HL-60 (cell line): ENCODE results near the gene IFNAR2.

ENCODE experiments used
- DNase-seq, 2 experiments: peaks; one replicate each; pipeline ENCODE4 v3.0.0-alpha.2; 2010 to 2020; ENCODE audit warnings: low read depth in 1 of 2, low spot score in 1 of 2
- H3K27ac ChIP-seq: fragments of 250-450 bp; sonication (Bioruptor Pico); replicated peaks from 2 replicates; pipeline ENCODE4 v1.5.1; 2020; ENCODE audit warnings: mild to moderate bottlenecking, moderate library complexity
- H3K27me3 ChIP-seq: fragments of 250-450 bp; sonication (Bioruptor Pico); 2 replicates; pipeline ENCODE4 v1.5.1; 2021; ENCODE audit warnings: mild to moderate bottlenecking, moderate library complexity; ENCODE audit not compliant: insufficient read depth, poor library complexity, severe bottlenecking
- H3K4me3 ChIP-seq: replicated peaks from 2 replicates; pipeline ENCODE4 v1.5.1; 2011; ENCODE audit warnings: mild to moderate bottlenecking, control low read depth, low read length; ENCODE audit not compliant: insufficient read depth
- CTCF ChIP-seq: IDR thresholded peaks from one replicate; pipeline ENCODE4 v1.5.1; 2011; ENCODE audit warnings: low read length, control low read depth, inconsistent platforms; ENCODE audit not compliant: insufficient read depth
- GABPA ChIP-seq: IDR thresholded peaks from 2 replicates; pipeline ENCODE4 v1.6.1; 2012; ENCODE audit warnings: low read depth
- POLR2AphosphoS5 ChIP-seq: IDR thresholded peaks from 2 replicates; pipeline ENCODE4 v1.6.1; 2012; ENCODE audit warnings: low read depth
- SPI1 ChIP-seq: IDR thresholded peaks from 2 replicates; pipeline ENCODE4 v1.6.1; 2012; ENCODE audit warnings: low read depth, mild to moderate bottlenecking, borderline replicate concordance
- TF ChIP-seq, protein P1 (sequence below): IDR thresholded peaks from 2 replicates; pipeline ENCODE4 v1.6.1; 2012; ENCODE audit warnings: low read depth; ENCODE audit not compliant: insufficient replicate concordance

Gene IFNAR2

GRCh38 chr21:33229099-33229783 is 497 bp upstream of the IFNAR2 start:
- Histone ChIP-seq H3K27ac (peak overlapping the region; percentile 36; the same call in 1 of the 2 replicates), H3K27me3 (no peaks in the 10 kb centered on the region), H3K4me3 (peak overlapping the region; percentile 41)
- TF ChIP-seq, protein P1, sequence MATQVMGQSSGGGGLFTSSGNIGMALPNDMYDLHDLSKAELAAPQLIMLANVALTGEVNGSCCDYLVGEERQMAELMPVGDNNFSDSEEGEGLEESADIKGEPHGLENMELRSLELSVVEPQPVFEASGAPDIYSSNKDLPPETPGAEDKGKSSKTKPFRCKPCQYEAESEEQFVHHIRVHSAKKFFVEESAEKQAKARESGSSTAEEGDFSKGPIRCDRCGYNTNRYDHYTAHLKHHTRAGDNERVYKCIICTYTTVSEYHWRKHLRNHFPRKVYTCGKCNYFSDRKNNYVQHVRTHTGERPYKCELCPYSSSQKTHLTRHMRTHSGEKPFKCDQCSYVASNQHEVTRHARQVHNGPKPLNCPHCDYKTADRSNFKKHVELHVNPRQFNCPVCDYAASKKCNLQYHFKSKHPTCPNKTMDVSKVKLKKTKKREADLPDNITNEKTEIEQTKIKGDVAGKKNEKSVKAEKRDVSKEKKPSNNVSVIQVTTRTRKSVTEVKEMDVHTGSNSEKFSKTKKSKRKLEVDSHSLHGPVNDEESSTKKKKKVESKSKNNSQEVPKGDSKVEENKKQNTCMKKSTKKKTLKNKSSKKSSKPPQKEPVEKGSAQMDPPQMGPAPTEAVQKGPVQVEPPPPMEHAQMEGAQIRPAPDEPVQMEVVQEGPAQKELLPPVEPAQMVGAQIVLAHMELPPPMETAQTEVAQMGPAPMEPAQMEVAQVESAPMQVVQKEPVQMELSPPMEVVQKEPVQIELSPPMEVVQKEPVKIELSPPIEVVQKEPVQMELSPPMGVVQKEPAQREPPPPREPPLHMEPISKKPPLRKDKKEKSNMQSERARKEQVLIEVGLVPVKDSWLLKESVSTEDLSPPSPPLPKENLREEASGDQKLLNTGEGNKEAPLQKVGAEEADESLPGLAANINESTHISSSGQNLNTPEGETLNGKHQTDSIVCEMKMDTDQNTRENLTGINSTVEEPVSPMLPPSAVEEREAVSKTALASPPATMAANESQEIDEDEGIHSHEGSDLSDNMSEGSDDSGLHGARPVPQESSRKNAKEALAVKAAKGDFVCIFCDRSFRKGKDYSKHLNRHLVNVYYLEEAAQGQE: no peak
- TF ChIP-seq GABPA (no peak), SPI1 (no peak), POLR2AphosphoS5 (no peak), CTCF (no peak)
- no peak for DNase-seq

- H3K27me3 ChIP-seq: no peaks in the 10 kb centered on the region
- H3K4me3 ChIP-seq: peak overlapping the region; percentile 99
- TF ChIP-seq, protein P1: no peak
- TF ChIP-seq CTCF: no peak
- no peak for TF ChIP-seq POLR2AphosphoS5
- no peak for TF ChIP-seq SPI1
- no peak for TF ChIP-seq GABPA
- DNase-seq: peak in 1 of 2 experiments; percentile 27
- peak overlapping the region; percentile 72 for H3K27ac ChIP-seq
Measured at GRCh38 chr21:33230545-33231324, 997 bp downstream of the IFNAR2 start.

- H3K27ac ChIP-seq: no peak overlapping the region
- TF ChIP-seq CTCF (no peak), SPI1 (no peak), POLR2AphosphoS5 (no peak), GABPA (no peak)
- TF ChIP-seq, protein P1: no peak
- peak overlapping the region; percentile 9 for H3K4me3 ChIP-seq
Measured at GRCh38 chr21:33231526-33231925, 1.8 kb downstream of the IFNAR2 start.

More at GRCh38 chr21:33231526-33231925, 1.8 kb downstream of the IFNAR2 start:
- no peaks in the 10 kb centered on the region for H3K27me3 ChIP-seq
- no peak for DNase-seq
